DMS79 treated with DMSO at 0.1 percent for 48 hours (cell line): ENCODE results near the gene SH3RF3.

Source experiments
- DNase-seq: peaks from one replicate; lab custom pipeline; 2025; lab: John Stamatoyannopoulos, UW

Gene SH3RF3

DNA sequence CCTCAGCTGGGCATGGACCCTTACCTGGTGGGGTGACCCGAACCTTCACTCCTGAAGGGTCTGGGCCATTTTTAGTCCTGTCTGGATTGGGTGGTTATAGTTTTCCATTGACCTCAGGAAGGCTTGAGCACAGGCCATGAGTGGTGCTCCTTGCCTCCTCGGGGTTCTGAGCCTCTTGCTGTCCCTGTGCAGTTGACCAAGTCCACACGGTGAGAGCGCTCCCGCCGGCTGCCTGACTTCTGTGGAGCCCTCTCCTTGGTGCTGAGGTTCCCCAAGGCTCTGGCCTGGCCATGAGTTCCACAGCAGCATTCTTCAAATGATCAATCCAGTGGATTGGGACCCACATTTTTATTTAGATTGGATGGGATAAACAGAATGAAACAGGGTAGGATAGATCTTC lies 325.3 kb downstream of the SH3RF3 start:
- no peak for DNase-seq

DNA sequence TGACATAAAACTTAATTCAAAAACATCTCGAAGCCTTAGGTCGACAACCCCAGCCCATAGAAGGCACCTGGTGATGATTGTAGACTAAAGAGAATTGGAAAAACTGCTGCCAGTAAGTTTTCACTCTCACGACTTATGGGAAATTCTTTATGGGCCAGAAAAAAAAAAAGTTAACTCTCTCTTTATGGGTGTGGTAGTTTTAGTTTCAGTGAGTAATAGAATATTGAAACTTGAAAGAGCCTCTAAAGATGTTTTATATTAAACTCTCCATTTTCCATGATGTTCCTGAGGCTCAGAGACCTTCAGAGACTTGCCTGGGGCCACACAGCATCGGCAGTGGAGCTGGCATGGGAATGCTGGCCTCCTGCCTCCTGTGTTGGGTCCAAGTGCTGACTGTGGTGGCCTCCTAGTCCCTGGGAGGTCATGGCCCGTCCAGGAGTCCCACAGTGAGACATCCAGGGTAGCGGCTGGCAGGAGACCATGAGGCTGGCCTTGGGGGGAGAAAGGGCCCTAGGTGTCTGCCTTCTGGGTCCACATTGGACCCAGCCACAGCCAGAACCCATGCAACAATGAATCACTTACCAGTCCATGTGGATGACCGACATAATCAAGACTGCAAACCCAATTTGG lies 325.9 kb downstream of the SH3RF3 start:
- no peak for DNase-seq

DNA sequence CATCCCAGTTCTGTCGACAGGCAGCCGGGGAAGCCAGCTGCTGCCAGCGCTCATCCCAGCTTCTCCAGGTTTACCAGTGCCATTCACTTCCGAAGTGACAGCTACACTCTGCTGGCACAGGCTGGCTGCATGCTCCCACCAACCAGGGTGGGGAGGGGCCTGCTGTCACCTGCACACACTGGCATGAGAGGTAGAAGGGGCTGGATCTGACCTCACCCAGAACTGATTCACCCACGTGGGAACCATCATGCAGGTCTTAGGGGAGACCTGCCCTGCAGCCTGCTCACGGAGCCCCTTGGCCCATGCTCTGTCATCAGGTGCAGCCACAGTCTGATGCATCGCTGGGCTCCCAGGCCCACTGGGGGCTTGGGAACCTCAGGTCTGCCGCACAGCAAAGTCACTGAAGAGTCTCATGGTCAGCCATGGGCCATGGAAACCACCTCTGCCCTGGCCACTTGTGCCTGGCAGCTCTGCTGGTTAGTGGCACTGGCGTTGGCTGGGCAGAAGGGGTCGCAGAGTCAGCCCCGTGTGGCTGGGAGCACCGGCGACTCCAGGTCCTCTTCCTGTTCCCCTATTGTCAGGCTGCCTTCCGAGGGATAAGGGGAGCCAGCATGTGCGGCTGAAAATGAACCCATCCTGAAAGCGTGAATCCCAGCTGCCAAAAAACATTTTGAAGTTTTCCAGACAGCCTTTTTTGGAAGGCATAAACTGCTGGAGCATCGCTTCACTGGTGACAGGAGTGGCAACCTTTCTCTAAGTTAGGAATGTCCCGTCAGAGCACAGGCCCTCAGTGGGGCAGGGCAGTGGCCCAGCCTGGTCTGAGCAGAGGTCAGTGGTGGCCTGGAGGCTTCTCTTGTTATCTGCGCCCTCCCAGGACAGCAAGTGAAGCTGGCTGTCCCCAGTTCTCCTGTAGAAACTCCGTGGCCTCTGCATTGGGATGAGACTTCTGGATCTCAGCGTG lies 327.0 kb downstream of the SH3RF3 start:
- no peak for DNase-seq

DNA sequence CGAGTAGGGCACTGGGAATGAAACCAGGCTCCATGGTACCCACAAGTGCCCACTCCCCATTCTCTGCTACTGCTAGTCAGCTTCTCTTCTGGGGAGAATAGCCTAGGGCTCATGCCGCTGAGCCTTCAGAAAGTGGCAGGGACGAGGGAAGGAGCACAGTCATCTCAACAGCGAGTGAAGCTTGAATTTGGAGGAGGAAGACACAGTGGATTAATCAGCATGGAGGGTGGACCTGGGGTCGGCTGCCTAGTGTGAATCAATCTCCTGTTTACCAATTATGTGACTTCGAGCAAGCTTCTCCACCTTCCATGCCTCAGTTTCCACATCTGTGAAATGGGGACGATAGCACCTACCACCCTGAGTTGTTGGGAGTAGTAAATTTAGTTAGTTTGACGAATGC lies 327.8 kb downstream of the SH3RF3 start:
- no peak for DNase-seq

DNA sequence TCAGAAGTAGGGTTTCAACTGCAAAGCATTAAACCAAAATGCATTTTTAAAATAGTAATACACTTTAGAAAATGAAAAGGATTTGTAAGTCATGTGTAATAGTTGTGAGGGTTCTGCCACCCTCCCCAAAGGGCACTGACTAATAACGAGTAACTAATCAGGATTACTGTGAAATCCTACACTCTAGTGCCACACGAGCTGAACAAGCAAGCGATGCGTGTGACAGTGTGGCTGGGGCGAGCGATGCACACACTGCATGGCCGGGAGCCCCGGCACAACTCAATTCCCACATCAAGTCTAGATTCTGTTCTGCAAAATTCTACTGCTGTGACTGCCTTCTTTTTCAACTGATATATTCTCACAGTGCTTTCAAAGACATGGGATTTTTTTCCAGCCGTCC lies 328.4 kb downstream of the SH3RF3 start:
- no peak for DNase-seq

DNA sequence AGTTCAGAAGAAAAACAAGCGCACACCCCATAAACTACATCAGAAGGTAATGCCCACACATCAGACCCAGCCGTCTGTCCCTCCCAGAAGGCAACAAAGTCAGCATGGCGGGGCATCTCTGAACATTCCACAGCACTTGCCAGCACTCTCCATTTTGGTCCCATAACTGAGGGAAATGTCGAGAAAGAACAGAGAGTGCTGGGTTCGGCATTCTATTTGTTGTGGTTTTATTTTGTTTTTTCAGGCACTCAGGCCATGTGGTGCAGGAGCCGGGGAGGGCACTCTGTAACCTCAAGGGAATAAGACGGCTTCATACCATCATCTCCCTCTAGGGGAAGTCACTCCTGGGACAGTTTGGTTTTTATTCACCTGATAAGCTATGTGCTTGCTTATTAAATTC lies 328.8 kb downstream of the SH3RF3 start:
- no peak for DNase-seq

DNA sequence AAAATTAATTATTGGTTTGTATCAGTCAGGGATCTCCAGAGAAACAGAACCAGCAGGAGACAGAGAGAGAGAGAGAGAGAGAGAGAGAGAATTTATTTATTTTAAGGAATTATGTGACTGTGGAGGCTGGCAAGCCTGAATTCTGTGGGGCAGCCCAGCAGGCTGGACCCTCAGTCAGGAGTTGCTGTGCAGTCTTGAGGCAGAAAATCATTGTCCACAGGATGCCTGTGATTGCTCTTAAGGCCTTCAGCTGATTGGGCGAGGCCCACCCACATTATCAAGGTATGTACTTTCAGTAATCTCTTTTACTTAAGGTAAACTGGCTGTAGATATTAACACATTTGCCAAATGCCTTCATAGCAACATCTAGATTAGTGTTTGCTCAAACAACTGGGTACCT lies 329.5 kb downstream of the SH3RF3 start:
- DNase-seq = no peak

DNA sequence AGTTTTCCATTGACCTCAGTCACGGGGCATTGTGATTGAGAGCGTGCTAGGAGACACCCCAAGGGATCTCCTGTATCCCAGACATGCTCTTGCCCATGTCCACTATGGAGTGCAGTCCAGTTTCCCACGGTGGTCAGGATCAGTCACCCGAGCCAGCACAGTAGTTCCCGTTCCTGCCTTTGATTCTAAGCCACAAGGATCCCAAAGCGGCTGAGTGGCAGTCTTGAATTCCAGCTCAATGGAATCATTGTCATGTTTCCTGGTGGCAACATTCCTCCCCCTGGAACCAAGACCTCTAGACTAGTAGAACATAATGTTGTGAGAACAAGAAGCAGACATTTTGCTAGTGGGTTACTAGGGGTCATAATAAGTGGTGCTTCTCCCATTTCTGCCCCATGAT lies 330.5 kb downstream of the SH3RF3 start:
- no peak for DNase-seq

DNA sequence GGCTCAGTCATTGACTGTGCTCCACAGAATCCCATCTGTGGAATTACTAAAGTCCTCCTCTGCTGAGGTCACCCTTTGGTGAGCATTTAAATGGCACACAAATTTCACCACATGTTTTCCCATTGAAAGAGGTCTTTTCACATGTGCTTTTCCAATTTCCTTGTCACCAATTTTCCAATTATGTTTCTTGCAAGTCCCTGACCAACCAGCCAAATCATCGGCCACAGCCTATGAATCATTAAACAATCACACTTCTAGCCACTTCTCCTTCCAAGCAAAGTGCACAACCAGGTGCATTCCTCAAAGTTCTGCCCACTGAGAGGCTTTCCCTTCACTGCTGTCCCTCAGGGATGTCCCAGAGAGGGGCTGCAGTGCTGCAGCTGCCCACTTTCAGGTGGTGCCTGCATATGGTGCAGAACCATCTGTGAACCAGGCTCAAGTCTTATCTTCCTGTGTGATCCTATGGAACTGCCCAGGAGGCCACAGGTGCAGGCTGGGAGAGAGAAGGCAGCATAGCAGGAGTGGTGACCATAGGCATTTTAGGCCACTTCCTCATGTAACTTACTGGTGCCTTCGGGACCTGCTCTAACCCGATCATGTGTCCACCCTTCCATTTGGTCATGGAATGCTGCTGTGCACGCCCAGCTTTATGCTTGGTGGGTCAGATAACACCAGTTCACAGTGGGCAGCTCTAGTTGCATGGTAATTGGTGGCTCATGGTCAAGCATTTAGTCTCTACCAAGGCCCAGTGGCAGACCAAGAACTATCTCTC lies 331.7 kb downstream of the SH3RF3 start:
- no peak for DNase-seq

DNA sequence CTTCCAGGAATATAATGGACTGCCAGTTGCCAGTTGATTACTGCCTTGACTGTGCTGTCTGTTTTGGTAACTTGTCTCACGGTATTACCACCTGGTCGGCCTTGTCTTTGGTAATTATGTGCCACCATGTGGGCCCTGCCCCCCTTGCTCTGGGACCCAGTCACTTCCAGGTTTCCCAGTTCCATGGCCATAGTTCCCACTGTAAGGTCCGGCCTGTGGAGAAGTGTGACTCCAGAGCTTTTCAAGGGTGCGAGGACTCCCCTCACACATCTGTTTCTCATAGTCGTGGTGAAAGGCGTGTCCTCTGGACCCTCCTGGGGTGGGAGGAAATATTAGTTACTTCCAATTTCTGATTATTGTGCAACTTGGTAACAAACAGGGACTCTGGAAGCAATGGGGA lies 334.2 kb downstream of the SH3RF3 start:
- DNase-seq = no peak

DNA sequence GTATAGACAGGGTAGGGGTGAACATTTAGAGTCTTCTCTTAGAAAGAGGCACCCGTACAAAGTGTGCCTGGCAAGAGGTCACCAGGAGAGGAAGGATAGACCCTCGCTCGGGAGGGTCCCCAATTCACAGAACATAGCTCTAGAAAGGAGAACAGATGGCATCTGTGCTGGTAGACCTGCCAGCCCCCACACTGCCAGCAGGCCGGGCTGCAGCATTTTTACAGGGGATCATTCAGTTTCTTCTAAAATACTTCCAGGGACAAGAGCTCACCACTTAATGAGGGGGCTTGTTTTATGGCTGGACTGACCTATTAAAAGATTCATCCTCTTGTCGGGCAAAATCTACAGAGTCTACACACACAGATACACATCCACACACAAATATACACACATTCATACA lies 334.9 kb downstream of the SH3RF3 start:
- no peak for DNase-seq

DNA sequence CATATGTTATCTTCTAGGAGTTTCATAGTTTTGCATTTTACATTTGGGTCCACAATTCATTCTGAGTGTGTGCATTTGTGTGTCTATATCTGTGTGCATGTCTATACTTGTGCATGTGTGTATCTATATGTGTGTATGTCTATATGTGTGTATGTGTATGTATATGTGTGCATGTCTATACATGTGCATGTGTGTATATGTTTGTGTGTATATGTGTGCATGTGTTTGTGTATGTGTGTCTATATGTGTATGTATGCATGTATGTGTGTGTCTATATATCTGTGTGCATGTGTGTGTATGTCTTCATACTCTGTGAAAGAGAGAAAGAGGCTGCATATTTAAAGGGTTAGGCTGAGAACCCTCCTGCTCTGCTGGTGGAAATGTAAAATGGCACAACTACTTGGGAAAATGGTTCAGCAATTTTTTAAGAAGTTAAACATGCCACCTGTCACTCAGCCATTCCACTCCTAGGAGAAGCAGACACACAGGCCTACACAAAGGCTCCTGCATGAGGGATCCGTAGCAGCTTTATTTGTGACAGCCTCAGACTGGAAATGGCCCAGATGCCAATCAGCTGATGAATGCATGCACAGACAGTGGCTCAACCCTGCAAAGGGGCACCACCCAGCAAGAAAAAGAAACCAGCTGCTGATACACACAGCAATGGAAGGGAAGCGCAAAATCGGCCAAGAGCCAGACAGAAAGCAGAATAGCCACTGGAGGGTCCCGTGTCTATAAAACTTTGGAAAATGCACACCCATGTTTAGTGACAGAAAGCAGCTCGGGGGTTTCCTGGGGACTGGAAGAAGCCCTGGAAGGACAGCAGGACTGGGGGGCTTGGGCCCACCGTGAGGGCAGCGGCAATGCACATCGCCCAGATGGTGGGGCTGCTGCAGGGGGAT lies 337.9 kb downstream of the SH3RF3 start:
- peak; percentile 89 for DNase-seq

DNA sequence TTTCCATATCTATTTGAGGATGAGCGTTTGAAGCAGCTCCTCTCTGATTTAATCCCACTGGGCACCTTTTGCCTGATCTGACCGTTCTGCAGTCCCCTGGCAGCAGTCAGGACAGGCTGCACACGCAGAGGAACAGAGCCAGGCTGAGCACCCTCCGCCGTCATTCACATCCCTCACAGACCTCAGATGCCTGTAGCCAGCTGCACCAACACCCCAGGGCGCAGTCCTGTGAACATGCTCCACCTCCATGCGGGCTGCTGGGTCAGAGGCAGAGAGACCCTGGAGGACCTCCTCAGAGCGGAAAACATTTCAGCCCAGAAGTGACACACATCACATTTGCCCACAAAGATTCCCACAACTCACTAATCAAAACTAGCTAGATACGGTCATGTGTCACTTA lies 338.7 kb downstream of the SH3RF3 start:
- no peak for DNase-seq

DNA sequence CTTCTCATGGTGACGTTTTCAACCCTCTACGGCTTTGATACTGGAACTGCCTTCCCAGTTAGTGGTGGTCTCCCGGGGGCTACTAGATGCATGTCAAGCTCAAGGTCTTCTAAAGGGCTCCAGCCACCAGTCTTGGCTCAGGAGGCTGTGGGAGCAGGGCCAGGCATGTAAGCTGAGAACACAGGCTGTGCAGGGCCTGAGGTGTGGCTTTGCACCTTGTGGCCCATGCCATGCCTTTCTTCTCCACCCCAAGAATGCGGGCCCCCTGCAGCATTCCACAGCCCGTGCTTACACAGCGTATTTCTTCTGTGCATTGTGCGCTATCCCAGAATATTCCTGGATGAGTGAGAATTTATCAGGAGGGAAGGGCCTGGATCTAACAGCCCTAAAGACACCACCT lies 339.9 kb downstream of the SH3RF3 start:
- no peak for DNase-seq

DNA sequence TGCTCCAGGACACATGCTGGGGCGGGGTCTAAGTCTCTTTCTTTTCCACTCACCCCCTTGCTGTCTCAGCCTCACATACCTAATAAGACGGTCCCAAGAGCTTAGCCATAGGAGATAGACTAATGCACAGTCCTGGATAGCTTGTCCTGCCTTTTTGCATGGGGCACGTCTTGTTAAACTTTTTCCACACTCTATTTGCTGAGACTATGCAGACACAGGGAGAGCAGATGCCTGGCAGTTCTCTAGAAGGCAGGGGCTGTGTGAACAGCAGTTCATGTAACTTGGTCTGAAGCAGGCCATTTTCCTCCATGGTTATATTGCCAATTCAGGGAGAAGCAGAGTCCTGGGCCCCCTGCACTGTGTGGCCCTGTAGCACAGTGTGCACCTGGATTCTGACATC lies 342.7 kb downstream of the SH3RF3 start:
- DNase-seq = no peak

DNA sequence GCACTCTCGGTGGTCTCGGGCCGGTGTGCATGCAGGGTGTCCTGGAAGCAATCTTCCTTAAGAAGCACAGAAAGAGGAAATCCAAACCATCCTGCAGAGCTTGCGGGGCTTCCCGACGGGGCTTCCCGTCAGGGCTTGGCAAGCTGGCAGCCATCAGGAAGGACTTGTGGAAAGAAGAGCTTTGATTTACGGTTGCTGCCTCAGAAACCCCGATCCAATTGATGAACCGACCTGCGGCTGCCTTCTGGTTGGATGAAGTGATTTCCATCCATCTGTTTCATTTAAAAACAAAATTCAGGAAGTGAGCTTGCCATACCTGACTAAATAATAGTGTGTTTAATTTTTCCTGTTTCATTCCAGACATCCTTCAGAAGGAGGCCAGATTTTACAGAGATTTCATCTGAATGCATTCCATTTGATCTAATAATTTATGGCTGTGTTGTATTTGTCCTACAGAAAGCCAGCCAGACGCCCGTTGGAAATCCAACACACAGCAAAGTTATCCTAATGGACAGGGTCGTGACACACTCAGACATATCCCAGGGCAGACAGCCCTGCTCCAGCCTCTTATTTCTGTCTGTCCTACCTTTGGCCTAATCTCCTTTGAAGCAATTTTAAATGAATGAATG lies 343.4 kb downstream of the SH3RF3 start:
- DNase-seq = no peak

DNA sequence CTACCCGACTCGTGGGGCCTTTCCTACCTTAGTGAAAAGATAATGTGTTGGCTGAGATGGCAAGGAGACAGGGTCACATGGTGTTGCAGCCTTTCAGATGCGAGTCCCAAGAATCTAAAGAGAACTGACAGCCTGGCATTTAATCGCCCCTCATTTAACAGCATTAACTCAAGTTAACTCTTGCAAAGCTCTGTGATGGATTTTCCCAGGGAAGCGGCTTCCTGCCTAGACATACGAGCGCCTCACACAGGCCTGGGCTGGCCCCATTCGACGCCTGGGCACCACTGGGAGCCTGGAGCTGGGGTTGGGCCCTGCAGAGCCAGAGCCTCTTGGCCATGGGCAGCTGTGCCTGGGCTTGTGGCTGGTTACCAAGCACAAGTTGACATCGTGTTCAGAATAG lies 344.0 kb downstream of the SH3RF3 start:
- no peak for DNase-seq

DNA sequence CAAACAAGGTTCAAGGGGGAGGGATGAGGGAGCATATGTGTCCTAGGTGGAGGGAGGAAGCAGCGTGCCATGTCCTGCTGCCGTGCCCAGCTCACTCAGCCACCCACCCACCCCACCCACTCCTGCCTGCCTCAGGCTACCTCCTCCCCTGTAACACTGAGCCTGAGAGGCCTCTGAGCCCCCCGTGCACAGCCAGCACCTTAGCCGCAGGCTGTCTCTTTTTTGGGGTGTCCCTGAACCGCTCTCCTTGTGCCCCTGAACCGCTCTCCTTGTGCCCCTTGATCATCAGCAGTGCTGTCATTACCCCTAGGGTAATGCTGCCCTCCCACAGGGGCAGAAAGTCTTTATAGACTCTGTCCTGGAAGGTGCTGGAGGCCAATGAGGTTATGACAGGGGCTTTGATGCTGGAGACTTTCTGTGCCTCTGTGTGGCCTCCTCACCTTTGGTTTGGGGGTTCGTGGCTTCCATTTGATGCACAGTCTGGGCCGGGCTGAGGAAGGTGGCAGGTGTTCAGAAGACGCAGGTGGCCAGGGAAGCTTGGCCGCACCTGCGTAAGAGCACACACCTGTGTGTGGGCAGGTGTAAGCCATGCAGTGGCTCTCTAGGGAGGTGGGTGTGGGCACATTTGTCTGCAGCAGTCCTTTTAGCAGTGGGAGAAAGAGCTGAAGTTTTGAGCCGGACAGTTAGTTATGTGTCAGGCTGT lies 344.8 kb downstream of the SH3RF3 start:
- peak; percentile 58 for DNase-seq

DNA sequence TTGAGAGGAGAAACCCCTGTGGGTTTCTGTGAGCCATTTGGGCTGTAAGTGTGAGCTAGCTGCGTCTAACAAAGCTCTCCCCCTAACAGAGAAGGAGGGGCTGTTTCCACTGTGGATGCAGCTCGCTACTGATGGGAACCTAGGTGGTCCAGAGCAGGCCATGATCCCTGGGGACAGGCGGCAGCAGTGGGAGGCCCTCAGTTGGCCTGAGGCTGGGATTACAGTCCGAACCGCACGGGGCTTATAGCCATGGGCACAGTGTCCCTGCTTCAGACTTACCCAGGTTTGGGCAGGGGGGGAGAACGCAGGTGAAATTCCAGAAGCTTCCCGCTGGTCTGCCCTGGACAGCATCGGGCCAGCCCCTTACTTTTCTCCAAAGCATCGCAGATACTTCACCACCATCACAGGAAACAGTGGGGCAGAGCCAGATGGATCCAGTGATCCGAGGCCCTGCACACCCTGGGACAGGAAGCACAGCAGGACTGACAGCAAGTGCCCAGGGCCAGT lies 345.4 kb downstream of the SH3RF3 start:
- no peak for DNase-seq

DNA sequence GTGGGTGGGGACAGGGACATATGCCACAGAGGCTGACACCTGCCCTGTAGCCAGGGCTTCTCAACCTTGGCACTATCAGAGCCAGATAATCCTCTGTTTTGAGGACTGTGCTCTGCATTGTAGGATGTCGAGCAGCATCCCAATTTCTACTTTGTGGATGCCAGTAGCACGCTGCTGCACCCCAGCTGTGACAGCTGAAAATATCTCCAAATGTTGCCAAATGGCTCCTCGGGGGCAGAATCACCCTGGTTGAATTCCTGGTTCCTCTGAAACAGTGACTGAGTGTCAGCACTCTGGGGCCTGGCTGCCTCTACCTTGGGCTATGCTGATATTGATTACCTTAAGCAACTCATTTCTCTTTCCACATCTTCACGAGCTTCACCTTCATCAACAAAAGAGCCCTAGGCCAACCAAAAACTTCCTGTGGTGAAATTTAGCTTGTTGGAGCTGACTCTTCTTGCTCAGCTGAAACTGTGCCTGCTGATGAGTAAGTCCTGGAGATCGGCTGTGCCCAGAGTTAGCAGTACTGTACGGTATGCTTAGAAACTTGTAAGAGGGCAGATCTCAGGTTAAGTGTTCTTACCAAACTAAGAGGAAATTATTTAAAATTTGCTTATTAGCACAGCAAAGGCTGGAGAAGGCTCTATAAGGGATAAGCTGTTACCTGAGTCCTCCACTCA lies 346.7 kb downstream of the SH3RF3 start:
- no peak for DNase-seq
